Amygdala (tissue), 56 donors: ENCODE measurements around the gene PRKCZ.
A peak's percentile ranks its signal among the peaks of the same experiment; 100 is the strongest.
"Not testable (repeated sequence)": the region's sequence is repeated elsewhere in the genome, so short reads cannot be mapped to it uniquely, and the experiment has no call there.

ENCODE experiments used
- DNase-seq, 56 donors: peaks; one replicate each; lab custom pipeline; 2025; lab: John Stamatoyannopoulos, UW

PRKCZ gene

DNA sequence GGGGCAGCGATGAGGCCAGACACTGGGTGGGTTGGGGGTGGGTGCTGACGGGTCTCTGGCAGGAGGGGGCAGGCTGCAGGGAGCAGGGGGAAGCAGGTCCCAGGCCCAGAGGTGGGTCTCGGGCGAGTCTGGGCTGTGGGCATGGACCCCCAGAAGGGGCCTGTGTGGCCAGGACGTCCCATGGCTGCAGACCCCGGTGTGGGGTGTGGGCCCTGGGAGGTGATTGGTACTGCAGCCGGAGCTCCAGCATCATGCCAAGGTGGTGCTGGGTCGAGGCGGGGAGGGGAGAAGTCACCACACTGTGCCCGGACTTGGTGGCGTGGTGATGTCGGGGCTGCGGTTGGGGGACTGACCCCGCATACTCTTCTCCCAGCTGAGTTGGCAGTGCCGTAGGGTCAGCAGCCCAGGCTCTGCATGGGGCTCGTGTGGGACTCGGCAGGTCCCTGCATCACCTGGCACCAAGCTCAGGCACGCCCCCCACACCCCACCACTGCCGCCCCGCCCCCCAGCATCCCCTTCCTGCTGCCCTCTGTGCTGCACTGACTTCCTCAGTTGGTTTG lies 31.2 kb downstream of the PRKCZ start:
- no peak for DNase-seq

DNA sequence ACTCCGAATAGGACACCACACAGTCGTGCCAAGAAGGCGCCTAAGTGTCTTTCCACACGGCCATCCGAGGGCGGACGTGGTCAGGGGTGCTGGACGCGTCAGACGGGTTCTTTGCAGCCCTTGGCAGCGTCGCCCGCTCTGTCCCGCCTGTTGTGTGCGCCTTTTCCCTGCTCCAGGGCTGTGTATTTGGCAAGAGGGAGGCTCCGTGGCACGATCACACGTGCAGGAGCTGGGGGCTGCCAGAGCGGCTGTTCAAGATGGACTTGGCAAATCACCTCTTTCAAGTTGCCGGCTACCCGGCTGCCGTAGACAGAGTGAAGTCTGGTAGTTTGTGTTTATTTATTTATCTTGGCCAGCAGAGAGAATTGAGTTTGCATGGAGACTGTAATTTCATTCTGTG lies 31.9 kb downstream of the PRKCZ start:
- no peak for DNase-seq

DNA sequence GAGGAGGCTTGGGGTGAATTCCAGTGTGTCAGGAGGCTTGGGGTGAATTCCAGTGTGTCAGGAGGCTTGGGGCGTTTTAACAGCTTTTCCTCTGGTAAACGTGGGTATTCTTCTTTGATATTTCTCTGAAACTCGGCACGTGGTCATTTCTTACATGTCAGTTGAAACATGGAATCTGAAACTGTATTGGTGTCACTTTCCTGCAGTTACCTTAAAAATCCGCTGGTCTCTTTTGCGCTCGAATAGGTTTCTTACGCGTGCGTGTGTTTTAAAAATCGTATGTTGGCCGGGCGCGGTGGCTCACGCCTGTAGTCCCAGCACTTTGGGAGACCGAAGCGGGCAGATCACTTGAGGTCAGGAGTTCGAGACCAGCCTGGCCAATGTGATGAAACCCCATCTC lies 33.5 kb downstream of the PRKCZ start:
- DNase-seq: no peak

DNA sequence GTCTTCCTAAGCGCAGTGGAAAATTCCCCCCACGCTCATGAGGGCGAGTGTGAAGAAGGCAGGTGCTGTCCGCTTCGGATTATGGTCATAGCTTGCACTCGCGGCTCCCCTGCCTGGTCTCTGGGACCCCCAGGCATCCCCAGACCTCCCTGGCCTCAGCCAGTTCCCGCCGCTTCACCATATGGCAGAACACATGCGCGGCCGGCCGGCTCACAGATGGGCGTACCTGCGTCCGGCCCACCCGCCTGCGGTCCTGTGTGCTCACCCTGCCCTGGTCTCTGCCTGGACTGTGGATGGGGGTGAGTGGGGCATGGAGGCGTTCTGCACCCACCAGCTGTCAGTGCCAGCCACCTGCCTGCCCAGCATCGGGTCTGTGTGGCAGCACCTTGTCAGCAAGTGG lies 34.1 kb downstream of the PRKCZ start:
- DNase-seq: no peak

DNA sequence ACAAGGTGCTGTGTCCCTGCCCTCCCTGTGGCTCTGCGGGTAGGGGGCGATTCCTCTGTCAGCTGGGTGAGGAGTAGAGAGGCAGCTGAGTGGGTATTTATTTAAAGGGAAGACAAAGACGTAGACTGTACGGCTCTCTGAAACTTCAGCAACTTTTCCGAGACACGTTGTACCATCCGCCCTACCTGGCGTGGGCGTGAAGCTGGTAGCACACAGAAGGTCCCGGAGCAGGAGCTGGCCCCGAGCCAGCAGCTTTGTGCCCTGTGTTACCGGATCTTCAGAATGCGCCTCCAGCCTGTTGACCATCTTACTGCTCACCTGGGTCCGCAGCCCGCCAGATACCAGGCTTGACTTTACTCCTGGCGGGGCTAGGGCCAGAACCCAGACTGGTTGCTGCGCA lies 34.9 kb downstream of the PRKCZ start:
- no peak for DNase-seq

DNA sequence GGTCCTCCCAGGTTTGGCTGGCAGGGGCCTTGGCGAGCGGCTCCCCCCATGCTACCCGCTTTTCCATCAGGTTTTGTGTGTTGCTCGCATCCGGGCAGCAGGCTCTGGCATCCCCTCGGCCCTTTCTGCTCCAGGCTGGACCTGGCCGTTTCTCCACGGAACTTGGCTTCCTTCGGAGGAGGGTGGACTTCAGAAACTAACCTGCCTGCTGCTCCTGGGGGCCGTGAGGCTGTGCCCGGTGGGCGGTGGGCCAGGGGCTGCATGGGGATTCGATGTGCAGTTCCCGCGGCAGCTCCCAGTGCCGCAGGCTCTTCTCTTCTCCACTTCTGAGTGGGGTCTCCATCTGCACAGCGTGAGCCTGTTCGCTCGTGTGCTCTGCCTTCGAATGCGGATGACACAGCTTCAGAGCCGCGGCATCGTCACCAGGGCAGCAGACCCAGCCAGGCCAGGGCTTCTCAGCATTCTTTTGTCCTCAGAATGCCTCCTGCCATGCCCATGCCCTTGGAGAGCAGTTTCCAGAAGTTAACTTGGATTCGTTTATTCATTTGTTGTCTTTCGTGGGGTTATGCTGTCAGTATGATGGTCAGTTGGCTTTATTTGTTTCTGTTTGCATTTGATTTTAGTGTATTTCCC lies 36.4 kb downstream of the PRKCZ start:
- DNase-seq: peak in 6 of 56 donors; percentile 10 to 42 (median 26)

DNA sequence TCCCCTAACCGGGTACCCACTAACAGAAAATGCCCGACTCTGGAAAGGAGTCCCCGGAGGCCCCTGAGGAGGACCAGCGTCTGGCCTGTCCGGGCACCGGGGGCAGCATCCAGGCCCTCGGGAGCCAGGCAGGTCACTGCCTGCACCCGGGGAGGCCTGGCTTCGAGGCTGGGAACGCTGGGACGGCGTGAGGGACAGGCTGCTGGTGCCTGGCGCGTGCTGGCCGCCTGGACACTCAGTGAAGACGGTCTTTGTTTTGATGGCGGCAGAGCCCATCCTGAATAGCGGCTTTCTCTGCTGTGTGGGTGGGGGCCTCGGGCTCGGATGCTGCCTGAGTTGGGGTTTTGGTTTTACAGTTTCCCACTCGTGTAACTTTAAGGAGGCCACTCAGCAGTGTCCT lies 37.6 kb downstream of the PRKCZ start:
- peak in 51 of 56 donors; percentile 21 to 90 (median 69) for DNase-seq

DNA sequence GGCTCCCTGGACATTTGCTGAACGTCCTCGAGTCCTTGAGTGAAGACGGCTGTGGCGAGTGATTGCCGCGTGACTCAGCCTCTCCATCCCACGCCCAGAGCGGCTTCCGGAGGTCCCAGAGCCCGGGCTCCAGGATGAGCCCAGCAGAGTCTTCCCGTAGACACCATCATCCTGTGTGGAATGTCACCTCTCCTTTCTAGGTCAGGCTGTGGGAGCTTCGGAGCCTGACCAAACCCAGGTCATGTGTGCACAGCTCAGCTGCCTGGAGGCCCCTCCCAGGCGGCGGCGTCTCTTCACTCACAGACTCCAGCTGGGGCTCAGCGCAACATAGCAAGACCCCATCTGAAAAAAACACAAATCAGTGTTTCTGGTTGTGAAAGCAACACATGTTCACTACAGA lies 38.2 kb downstream of the PRKCZ start:
- DNase-seq: peak in 17 of 56 donors; percentile 17 to 64 (median 42)

DNA sequence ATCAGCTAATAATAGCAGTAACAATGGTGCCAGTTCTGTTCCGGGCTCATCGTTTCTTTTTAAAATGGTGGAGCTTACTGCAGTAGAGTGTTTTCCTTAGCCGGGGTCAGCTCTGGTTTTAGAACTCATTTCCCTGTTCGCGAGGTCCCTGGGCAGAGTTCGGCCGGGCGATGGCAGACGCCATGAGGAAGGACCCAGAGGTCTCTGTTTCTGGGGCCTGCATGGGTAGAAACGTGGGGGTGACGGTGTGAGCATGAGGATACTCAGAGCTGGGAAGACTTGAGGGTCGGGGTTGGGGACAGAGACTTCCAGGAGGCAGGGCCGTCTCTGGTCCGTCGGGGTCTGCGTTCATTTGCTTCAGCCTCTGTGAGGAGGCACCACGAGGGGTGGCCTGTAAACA lies 38.8 kb downstream of the PRKCZ start:
- DNase-seq: no peak

DNA sequence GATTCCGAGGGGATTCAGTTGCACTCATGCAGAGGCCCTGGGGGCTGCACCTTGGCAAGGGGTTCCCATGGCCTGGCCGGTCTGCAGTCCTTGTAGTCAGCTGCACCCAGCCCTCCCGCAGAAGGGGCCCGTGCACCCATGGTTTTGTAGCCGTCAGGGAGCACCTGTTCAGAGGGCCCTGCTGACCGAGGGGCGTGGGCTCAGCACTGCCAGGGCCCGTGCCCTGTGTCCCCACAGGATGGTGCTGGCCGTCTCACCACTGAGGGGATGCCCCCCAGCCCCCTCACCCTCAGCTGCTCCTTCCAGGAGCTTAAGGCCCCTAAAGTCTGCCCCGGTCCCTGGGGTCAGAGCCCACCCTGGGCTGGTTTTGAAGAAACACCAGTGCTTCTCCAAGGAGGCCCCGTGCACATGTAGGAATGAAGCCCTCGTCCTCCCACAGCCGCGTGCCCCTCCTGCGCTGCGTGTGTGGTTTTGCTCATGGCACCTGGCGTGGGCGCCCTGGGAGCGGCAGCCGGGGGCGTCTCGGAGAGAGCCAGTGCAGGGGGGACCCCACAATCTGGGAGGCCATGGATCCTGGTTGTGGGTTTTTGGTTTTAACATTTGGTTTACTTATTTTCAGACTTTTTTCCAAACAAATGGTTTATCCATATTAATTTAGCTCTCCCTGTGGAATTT lies 40.1 kb downstream of the PRKCZ start:
- no peak for DNase-seq

DNA sequence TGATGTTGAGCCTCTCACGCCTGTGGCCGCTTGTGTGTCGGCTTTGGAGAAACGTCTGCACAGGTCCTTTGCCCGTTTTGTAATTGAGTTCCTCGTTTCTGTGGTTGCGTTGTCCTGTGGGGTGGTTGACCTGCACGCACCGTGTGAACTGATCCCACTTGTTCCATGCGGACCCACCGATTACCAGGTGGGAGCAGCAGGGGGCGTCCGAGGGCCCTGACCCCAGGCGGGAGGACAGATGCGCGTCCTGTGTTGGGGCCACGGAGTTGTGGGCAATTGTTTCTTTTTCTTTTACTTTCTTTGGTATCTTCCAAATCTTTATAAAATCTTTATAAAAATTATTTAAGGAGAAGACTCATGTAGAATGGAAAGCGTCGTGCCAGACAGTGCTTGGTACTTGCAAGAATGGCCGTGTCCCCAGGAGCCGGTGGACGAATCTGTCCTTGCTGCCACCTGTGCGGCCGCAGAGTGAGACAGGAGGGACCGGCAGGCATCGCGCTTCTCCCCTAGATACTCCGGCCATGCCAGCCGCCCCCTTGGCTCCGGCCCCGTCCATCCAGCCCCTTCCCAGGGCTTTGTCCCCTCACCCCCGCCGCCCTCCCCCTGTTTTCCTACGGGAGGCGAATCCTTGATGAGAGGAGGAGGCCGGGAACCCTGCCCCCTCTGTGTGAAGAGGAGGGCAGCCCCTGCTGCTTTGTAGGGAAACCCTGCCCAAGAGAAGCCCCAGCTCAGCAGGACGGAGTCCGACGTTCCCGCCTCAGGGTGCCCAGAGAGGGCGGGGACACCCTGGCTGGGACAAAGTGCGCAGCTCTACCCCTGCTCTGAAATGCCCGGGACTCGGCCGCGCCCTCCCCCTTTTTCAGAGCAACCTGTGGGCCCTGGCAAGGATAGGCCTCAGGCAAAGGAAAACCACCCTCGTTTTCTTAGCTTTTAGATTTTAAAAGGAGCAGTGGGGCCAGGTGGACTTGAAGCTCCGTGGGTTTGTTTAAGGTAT lies 41.7 kb downstream of the PRKCZ start:
- peak in 34 of 56 donors; percentile 12 to 78 (median 47) for DNase-seq

DNA sequence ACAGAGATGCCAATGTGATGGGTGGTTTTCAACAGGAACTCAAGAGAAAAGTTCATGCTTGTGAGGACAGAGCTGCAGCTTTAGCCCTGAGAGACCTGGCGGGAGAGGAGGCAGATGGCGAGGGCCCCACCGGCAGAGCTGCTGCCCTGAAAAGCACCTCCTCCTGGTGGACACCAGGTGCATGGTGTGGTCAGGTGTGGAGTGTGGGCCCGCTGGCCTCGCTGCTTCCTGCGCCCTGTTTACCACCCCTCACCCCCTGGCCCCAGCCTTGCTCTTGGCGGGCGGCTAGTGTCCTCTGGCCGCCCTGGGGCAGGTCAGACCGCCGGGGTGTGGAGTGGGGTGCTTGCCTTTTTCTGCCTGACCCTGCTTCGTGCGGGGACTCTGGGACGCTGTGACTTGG lies 42.8 kb downstream of the PRKCZ start:
- no peak for DNase-seq

DNA sequence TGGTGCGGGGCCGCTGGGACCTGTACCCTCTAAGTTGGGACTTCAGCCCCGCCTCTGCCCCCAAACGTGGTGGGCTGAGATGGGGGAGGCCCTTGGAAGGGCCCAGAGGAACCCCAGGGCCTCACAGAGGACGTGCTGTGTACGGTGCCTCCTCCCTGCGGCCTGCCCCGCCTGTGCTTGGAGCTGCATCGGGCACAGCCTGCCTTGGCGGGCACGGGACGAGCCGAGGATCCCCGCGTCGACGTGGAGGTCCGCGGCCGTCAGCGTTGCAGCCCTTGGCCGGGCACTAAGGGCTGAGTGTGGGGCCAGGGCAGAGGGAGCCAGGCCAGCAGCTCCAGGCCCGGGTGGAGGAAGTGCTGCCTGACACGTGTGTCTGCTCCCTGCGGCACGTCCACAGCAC lies 43.4 kb downstream of the PRKCZ start:
- no peak for DNase-seq

DNA sequence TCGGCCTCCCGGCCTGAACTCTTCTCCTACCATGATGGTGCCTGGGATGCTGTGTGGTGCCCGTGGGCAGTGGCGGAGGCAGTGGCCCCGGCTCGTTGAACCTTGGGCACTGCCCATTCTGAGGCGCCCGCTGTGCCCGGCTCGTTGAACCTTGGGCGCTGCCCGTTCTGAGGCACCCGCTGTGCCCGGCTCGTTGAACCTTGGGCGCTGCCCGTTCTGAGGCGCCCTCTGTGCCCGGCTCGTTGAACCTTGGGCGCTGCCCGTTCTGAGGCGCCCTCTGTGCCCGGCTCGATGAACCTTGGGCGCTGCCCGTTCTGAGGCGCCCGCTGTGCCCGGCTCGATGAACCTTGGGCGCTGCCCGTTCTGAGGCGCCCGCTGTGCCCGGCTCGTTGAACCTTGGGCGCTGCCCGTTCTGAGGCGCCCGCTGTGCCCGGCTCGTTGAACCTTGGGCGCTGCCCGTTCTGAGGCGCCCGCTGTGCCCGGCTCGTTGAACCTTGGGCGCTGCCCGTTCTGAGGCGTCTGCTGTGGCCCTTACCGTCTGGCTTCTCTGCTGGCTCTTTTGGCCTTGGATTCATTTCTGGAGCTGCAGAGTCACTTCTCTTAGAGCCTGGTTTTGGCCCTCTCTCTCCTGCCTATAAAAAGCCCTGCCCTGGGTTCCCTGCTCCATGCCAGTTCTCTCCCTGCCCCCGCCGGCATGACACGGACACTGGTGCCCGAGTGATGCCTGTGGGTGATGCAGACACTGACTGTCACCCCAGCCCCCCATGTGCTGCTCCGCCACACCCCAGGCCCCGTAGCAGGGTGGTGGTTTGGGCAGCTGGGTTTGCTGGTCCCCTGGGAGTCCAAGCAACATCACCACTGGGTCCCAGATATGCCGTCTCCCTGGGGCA lies 44.3 kb downstream of the PRKCZ start:
- DNase-seq: not testable (repeated sequence)

DNA sequence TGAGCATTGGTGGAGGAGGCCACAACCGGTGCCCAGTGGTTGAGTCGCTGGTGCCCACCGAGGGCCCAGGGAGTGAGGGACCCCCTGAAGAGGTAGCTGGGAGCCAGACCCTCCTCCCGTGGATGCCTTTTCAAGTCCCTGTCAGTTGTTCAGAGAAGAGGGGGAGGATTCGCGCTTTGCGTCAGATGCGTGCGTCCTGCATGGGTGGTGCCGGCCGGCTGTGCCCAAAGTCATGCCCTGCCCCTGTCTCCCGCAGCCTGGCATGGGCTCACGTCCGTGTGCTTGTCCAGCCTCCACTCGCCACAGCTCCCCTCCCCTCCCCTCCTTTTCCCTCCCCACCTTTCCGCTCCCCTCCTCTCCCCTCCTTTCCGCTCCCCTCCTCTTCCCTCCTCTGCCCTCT lies 45.2 kb downstream of the PRKCZ start:
- DNase-seq: no peak

DNA sequence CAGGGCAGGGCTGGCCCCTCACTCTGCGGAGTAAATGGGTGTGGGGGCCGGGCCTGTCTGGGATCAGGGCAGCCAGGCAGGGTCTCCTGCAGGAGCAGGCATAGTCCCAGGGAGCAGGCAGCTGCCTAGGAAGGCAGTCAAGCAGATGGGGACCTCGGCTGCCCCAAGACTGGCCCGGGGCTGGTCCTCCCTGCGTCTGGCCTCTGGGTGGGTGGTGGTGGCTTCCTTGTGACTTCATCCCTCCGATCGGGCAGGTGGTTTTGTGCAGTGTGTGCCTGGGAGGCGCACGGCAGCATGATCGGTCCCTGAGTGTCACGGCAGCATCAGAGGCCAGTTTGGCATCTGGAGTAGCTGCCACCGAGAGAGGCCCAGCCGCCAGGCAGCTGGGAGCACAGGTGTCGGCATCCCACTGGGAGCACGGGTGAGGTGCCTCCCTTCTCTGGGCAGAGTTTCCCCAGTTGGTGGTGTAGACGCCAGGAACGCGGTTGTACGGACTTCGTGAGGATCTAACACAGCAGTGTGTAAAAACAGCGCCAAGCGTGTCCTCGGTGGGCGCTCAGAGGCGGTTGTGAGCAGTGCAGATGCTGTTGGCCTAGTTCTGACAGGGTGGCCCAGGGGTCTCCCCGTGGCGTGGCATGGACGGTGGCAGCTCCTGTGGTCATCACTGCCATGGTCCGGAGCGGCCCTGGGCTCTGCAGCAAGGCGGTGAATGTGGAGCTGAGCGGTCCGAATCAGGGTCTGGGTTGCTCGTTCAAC lies 45.9 kb downstream of the PRKCZ start:
- no peak for DNase-seq

DNA sequence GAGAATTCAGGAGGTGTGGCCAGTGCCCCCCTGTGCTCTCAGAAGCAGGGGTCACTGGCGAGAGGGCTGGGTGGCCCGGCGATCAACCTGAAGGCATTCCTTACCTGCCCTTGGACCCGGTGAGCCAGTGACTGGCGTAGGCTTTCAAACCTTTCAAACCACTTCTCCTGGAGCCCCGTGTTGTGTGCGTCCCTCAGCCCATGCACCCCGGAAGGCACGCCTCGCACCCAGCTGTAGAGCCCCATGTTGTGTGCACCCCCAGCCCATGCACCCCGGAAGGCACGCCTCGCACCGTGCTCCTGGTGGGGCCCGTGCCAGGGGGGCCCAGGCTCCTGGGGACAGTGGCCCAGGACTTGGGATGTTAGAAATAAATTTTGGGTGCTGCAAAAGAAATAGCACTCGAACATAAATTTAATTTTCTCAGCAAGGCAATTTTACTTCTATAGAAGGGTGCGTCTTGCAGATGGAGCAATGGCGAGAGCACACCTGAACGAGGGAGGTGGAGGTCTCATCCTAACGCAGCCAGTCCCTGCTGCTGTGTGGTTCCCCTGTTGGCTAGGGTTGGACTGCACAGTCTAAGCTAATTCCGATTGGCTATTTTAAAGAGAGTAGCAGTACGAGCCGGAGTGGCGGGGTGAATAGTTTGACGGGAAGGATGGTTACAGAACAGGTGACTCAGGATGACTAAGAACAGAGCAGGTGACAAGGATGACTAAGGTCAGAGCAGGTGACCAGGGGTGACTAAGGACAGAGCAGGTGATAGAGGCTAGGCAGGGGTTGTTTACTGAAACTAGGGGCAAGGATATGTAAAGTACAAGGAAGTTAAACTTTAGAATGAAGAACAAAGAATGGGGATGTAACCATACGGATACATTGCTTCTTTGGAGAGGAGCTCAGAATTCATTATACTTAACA lies 47.4 kb downstream of the PRKCZ start:
- no peak for DNase-seq

DNA sequence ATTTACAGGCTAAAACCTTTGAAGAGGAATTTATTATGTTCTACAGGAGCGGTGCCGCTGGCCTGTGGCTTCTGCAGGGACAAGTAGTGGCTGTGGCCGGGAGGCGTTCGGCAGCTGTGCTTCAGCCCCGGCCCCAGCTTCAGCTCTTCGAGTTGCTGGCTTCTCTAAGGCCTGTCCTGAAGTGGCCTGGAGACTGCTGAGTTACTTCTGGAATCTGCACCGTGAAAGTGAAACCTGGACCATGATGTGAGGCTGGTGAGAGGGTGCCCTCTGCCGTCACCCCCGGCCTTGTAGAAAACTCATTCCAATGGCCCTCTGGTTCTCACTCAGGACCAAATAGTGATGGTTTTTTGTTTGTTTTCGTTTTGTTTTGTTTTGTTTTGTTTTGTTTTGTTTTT lies 48.1 kb downstream of the PRKCZ start:
- DNase-seq: peak in 9 of 56 donors; percentile 17 to 54 (median 24)
